GM12865 (cell line): ENCODE results near the gene SLC12A7.

Experiments
- DNase-seq: peaks from one replicate; pipeline ENCODE4 v3.0.0; 2010; ENCODE audit warnings: low read depth
- H3K4me3 ChIP-seq: 2 replicates; pipeline ENCODE4 v1.5.1; 2011; ENCODE audit warnings: mild to moderate bottlenecking, low read depth, low read length, control low read depth
- CTCF ChIP-seq: IDR thresholded peaks from 2 replicates; pipeline ENCODE4 v1.5.1; 2011; ENCODE audit warnings: low read length, control low read depth, low read depth, inconsistent platforms; ENCODE audit not compliant: insufficient read depth; ENCODE audit errors: missing control alignments

The SLC12A7 gene

GRCh38 chr5:1009359-1010180, 102.3 kb downstream of the SLC12A7 start:
- no peak for DNase-seq
- H3K4me3 ChIP-seq: no peak overlapping the region
- TF ChIP-seq CTCF: no peak

- peak; percentile 56 for TF ChIP-seq CTCF
- no peak for DNase-seq
- no peak within 1 kb of the TSS for H3K4me3 ChIP-seq
These were observed 103.2 kb downstream of the SLC12A7 start, which contains the start of gene NKD2 for GRCh38 chr5:1008451-1009358. NKD2 (plus strand) TSS chr5:1008802; CDS start chr5:1009058, 256 bp downstream.

GRCh38 chr5:1007681-1008450, 104.0 kb downstream of the SLC12A7 start:
- DNase-seq: no peak
- TF ChIP-seq CTCF: no peak

GRCh38 chr5:1007221-1007680, 104.6 kb downstream of the SLC12A7 start:
- no peak overlapping the region for H3K4me3 ChIP-seq
- no peak for DNase-seq

More at GRCh38 chr5:1007681-1008450, 104.0 kb downstream of the SLC12A7 start:
- no peak overlapping the region for H3K4me3 ChIP-seq

DNA sequence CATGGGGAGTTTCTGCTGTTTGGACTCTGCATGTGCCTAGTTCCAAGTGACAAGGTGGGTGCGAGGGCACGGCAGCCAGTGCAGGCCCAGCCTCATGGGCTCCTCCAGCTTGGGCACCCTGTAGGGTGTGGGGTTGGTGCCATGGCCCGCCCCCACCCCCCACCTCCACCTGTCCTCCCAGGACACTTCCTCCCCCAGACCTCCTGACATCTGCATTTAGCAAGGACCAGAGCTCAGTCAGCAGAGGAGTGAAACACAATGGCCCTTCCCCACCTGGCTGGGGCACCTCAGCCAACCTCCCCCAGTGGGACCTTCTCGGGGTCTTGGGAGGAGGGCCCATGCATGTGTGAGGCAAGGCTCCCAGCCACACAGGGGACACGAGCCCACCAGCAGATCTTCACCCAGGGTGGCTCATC, 105.2 kb downstream of the SLC12A7 start:
- no peak overlapping the region for H3K4me3 ChIP-seq
- TF ChIP-seq CTCF: no peak
- DNase-seq: no peak

More at GRCh38 chr5:1007221-1007680, 104.6 kb downstream of the SLC12A7 start:
- TF ChIP-seq CTCF: no peak
